IMR-90 (cell line): ENCODE results near the gene CCDC102A. TPM values are rescaled to one million over a fixed set of nuclear protein-coding genes. Genes with fewer than 3 reads are reported as not detected.

ENCODE experiments used
- ATAC-seq: fragments of 200-7000 bp; cut with Tn5 transposase; 2 replicates; pipeline ENCODE4 v1.9.1; 2020; ENCODE audit warnings: low read depth, mild to moderate bottlenecking, moderate library complexity
- BruUV-seq: library from RNA; stranded (reverse); fragments of 400-500 nt; replicated peaks from 2 replicates; lab custom pipeline; 2021; lab: Mats Ljungman, UMichigan
- CTCF ChIA-PET: fragments of 300-600 bp; formaldehyde crosslinking; extraction: SDS; loops from one replicate; lab custom pipeline; 2021; ENCODE audit warnings: antibody characterized with exemption; lab: Yijun Ruan, JAX
- POLR2A ChIA-PET: fragments of 300-600 bp; sonication (Branson Sonifier 250); formaldehyde crosslinking; loops from one replicate; lab custom pipeline; 2022; ENCODE audit warnings: antibody characterized with exemption; ENCODE audit not compliant: unreplicated experiment; lab: Charles Lee
- DNase-seq: peaks from one replicate; pipeline ENCODE4 v3.0.0; 2013
- H2AFZ ChIP-seq: replicated peaks from 2 replicates; pipeline ENCODE3; 2013; ENCODE audit warnings: low read length, mild to moderate bottlenecking; ENCODE audit not compliant: poor library complexity
- H2AK5ac ChIP-seq: 2 replicates; pipeline ENCODE4 v1.6.1; 2013; ENCODE audit warnings: low read depth, low read length, inconsistent platforms
- H2AK9ac ChIP-seq: replicated peaks from 2 replicates; pipeline ENCODE3; 2013; ENCODE audit warnings: mild to moderate bottlenecking, low read depth, low read length, moderate library complexity; ENCODE audit not compliant: poor library complexity
- H2BK120ac ChIP-seq: 2 replicates; pipeline ENCODE4 v1.6.1; 2013; ENCODE audit warnings: low read depth, low read length, inconsistent platforms
- H2BK15ac ChIP-seq: 3 replicates; pipeline ENCODE4 v1.6.1; 2013; ENCODE audit warnings: low read depth, low read length, inconsistent platforms
- H2BK20ac ChIP-seq: 2 replicates; pipeline ENCODE4 v1.6.1; 2013; ENCODE audit warnings: low read depth, mild to moderate bottlenecking, inconsistent platforms, low read length, moderate library complexity
- H2BK5ac ChIP-seq: 2 replicates; pipeline ENCODE4 v1.6.1; 2013; ENCODE audit warnings: mild to moderate bottlenecking, low read depth, low read length, inconsistent platforms; ENCODE audit not compliant: poor library complexity, severe bottlenecking
- H3K14ac ChIP-seq: replicated peaks from 2 replicates; pipeline ENCODE4 v1.6.1; 2013; ENCODE audit warnings: low read depth, low read length, inconsistent platforms
- H3K18ac ChIP-seq: 2 replicates; pipeline ENCODE4 v1.6.1; 2013; ENCODE audit warnings: low read depth, low read length, control low read depth
- H3K23ac ChIP-seq: 2 replicates; pipeline ENCODE4 v1.6.1; 2013; ENCODE audit warnings: low read depth, low read length, inconsistent platforms
- H3K27ac ChIP-seq: 2 replicates; pipeline ENCODE4 v1.5.1; 2013; ENCODE audit warnings: mild to moderate bottlenecking, control low read depth, low read length; ENCODE audit not compliant: insufficient read depth
- H3K27me3 ChIP-seq: 2 replicates; pipeline ENCODE4 v1.6.1; 2013; ENCODE audit warnings: low read length; ENCODE audit not compliant: control insufficient read depth, insufficient read depth
- H3K36me3 ChIP-seq: 2 replicates; pipeline ENCODE4 v1.6.1; 2013; ENCODE audit warnings: low read length, mixed read lengths; ENCODE audit not compliant: control insufficient read depth, insufficient read depth
- H3K4ac ChIP-seq: 2 replicates; pipeline ENCODE4 v1.6.1; 2013; ENCODE audit warnings: low read depth, low read length, inconsistent platforms
- H3K4me1 ChIP-seq: 2 replicates; pipeline ENCODE4 v1.6.1; 2013; ENCODE audit warnings: low read length, mixed read lengths; ENCODE audit not compliant: control insufficient read depth, insufficient read depth
- H3K4me2 ChIP-seq: 2 replicates; pipeline ENCODE4 v1.6.1; 2013; ENCODE audit warnings: low read depth, mild to moderate bottlenecking, control low read depth, low read length, moderate library complexity
- H3K4me3 ChIP-seq: 2 replicates; pipeline ENCODE4 v1.5.1; 2013; ENCODE audit warnings: low read depth, mild to moderate bottlenecking, control low read depth, low read length, moderate library complexity; ENCODE audit not compliant: insufficient read depth
- H3K56ac ChIP-seq: 2 replicates; pipeline ENCODE4 v1.6.1; 2013; ENCODE audit warnings: low read length, inconsistent platforms; ENCODE audit not compliant: insufficient read depth; ENCODE audit errors: extremely low read depth
- H3K79me1 ChIP-seq, 2 experiments: 2 replicates each; pipeline ENCODE4 v1.6.1; 2013; ENCODE audit warnings: low read length in 2 of 2, inconsistent platforms in 1 of 2, low read depth in 1 of 2
- H3K9ac ChIP-seq: 2 replicates; pipeline ENCODE4 v1.6.1; 2013; ENCODE audit warnings: low read depth, low read length, control low read depth
- H3K9me1 ChIP-seq: 2 replicates; pipeline ENCODE4 v1.6.1; 2013; ENCODE audit warnings: low read length, inconsistent platforms; ENCODE audit not compliant: insufficient read depth
- H3K9me3 ChIP-seq: 2 replicates; pipeline ENCODE4 v1.6.1; 2013; ENCODE audit warnings: low read length; ENCODE audit not compliant: control insufficient read depth, insufficient read depth
- H4K20me1 ChIP-seq: 2 replicates; pipeline ENCODE4 v1.6.1; 2013; ENCODE audit warnings: low read length, inconsistent platforms; ENCODE audit not compliant: insufficient read depth
- H4K5ac ChIP-seq: 2 replicates; pipeline ENCODE4 v1.6.1; 2013; ENCODE audit warnings: mild to moderate bottlenecking, low read depth, low read length, control low read depth
- H4K8ac ChIP-seq, 2 experiments: 2 replicates each; pipeline ENCODE4 v1.6.1; 2013; ENCODE audit warnings: low read depth in 2 of 2, low read length in 2 of 2, control low read depth in 1 of 2, inconsistent platforms in 1 of 2
- H4K91ac ChIP-seq: 2 replicates; pipeline ENCODE4 v1.6.1; 2013; ENCODE audit warnings: low read depth, low read length, inconsistent platforms; ENCODE audit not compliant: insufficient read depth
- CEBPB ChIP-seq: IDR thresholded peaks from 2 replicates; pipeline ENCODE4 v1.6.1; 2012; ENCODE audit warnings: low read depth, low read length, improper control_type of control experiment
- MAFK ChIP-seq: IDR thresholded peaks from 2 replicates; pipeline ENCODE4 v1.6.1; 2012; ENCODE audit warnings: low read depth, low read length, improper control_type of control experiment
- MAZ ChIP-seq: IDR thresholded peaks from 2 replicates; pipeline ENCODE4 v1.6.1; 2012; ENCODE audit warnings: low read depth, mild to moderate bottlenecking, low read length, improper control_type of control experiment, moderate library complexity, borderline replicate concordance
- RCOR1 ChIP-seq: IDR thresholded peaks from 2 replicates; pipeline ENCODE4 v1.6.1; 2012; ENCODE audit warnings: mild to moderate bottlenecking, low read length, improper control_type of control experiment; ENCODE audit not compliant: insufficient replicate concordance
- WGBS, 2 experiments: methylation state at CpG; one replicate each; pipeline versions ENCODE4 v1.1.5 to v1.1.7; 2013; ENCODE audit warnings: missing lambda C conversion rate in 2 of 2; ENCODE audit not compliant: insufficient read length in 1 of 2; ENCODE audit errors: extremely low coverage in 2 of 2; 5-methylcytosine and 5-hydroxymethylcytosine counted together
- dilution Hi-C: fragments of 300-500 bp; cut with HindIII; formaldehyde crosslinking; loops from one replicate; pipeline ENCODE4 v1.14.3; 2018; ENCODE audit warnings: low sequenced_read_pairs; ENCODE audit not compliant: unreplicated experiment
- in situ Hi-C: fragments of 300-500 bp; cut with MboI; formaldehyde crosslinking; loops from 3 replicates; pipeline ENCODE4 v1.14.3; 2019; ENCODE audit warnings: low sequenced_read_pairs, inconsistent platforms, mixed read lengths
- intact Hi-C: fragments of 100-400 bp; cut with micrococcal nuclease; formaldehyde crosslinking; loops from 2 replicates; pipeline ENCODE4 v1.10.0; 2022
- polyA plus RNA-seq, 3 experiments: library from polyadenylated mRNA; depleted of rRNA; stranded (reverse); fragments of >200 nt; gene quantifications; 2 replicates each; pipeline ENCODE4 v1.2.3, GENCODE V29; 2012; ENCODE audit warnings: low replicate concordance in 1 of 3
- total RNA-seq: library from RNA; depleted of rRNA; stranded (reverse); fragments of >200 nt; gene quantifications from 2 replicates; pipeline ENCODE4 v1.2.3, GENCODE V29; 2012
- TF ChIP-seq, protein P1 (sequence below): conservative IDR thresholded peaks from 2 replicates; pipeline ENCODE4 v1.5.1; 2012; ENCODE audit warnings: mild to moderate bottlenecking, low read depth, low read length, improper control_type of control experiment
- TF ChIP-seq, protein P2 (sequence below): fragments of 150-350 bp; IDR thresholded peaks from 2 replicates; pipeline ENCODE4 v1.6.1; 2017; ENCODE audit warnings: mild to moderate bottlenecking, antibody characterized with exemption, low read length, low read depth

The CCDC102A gene
- total and polyA plus RNA-seq, 2 of the 4 experiments (the other 2 are of a cell fraction): 5.4 to 8.5 TPM

DNA sequence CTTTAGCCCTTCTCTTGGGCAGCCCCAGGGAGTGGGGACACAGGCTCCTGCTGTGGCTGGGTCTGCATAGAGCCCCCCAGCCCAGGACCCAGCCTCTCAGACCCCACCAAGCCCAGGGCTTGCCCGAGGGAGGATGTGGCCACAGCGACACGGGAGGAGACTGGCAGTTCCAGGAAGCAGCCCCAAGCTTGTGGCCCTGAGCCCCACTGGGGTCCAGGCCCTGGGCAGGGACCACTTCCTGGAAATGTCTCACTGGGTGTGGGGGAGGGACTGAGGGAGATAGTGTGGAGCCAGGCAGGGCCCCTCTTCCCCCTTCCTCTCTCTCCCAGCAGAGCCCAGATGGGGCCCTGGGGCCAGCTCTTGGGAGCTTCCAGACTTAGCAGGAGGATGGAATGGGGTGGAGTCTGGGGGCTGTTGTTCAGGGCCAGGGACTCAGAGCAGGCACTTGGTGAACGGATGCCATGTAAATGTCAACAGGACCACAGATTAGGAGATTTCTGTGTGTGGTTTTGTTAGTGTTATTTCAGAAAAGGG, 41.4 kb upstream of the CCDC102A start:
- intact Hi-C loops (loop anchor here (5.0 kb wide), 2 partner anchors 160 to 425 kb away; partner anchors contain the start of genes KATNB1, USB1 and ZNF319), dilution Hi-C loops (no loop called here), in situ Hi-C loops (no loop called here)
- ChIA-PET CTCF (interaction anchor here (2.6 kb wide), 1 partner anchor 13 kb away, joined by 9 read pairs; no protein-coding TSS in a partner anchor), POLR2A (no interaction called here)
- Histone ChIP-seq H3K9me3 (no peaks in the 10 kb centered on the region), H2BK15ac (no peak overlapping the region), H2AK9ac (peak overlapping the region; percentile 65), H3K18ac (no peak overlapping the region), H3K4me3 (no peak overlapping the region), H2AK5ac (no peak overlapping the region), H3K36me3 (no peaks in the 10 kb centered on the region), H3K14ac (no peak overlapping the region), H3K23ac (no peak overlapping the region), H3K4me2 (no peak overlapping the region), H2AFZ (peak overlapping the region; percentile 32), H4K5ac (no peak overlapping the region), H3K79me1 (no peaks in the 10 kb centered on the region), H4K20me1 (no peaks in the 10 kb centered on the region), H4K91ac (no peak overlapping the region), H3K56ac (no peak overlapping the region), H3K27me3 (peaks cover 17% of the 10 kb centered on the region), H2BK120ac (no peak overlapping the region), H2BK20ac (no peak overlapping the region), H3K9ac (no peak overlapping the region), H2BK5ac (no peak overlapping the region), H3K9me1 (no peaks in the 10 kb centered on the region), H3K27ac (no peak overlapping the region), H3K4ac (no peak overlapping the region), H3K4me1 (no peaks in the 10 kb centered on the region), H4K8ac (no peak overlapping the region)
- no TSS peak for BruUV-seq
- DNase-seq: no peak
- 18% methylated on average over 1 of the region's 4 CpGs; no CpG with 5 or more reads in 1 of the 2 experiments for WGBS, 2 experiments
- TF ChIP-seq, protein P1, sequence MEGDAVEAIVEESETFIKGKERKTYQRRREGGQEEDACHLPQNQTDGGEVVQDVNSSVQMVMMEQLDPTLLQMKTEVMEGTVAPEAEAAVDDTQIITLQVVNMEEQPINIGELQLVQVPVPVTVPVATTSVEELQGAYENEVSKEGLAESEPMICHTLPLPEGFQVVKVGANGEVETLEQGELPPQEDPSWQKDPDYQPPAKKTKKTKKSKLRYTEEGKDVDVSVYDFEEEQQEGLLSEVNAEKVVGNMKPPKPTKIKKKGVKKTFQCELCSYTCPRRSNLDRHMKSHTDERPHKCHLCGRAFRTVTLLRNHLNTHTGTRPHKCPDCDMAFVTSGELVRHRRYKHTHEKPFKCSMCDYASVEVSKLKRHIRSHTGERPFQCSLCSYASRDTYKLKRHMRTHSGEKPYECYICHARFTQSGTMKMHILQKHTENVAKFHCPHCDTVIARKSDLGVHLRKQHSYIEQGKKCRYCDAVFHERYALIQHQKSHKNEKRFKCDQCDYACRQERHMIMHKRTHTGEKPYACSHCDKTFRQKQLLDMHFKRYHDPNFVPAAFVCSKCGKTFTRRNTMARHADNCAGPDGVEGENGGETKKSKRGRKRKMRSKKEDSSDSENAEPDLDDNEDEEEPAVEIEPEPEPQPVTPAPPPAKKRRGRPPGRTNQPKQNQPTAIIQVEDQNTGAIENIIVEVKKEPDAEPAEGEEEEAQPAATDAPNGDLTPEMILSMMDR: no peak
- TF ChIP-seq RCOR1: no peak
- TF ChIP-seq CEBPB: no peak
- no peak for TF ChIP-seq MAZ
- TF ChIP-seq, protein P2, sequence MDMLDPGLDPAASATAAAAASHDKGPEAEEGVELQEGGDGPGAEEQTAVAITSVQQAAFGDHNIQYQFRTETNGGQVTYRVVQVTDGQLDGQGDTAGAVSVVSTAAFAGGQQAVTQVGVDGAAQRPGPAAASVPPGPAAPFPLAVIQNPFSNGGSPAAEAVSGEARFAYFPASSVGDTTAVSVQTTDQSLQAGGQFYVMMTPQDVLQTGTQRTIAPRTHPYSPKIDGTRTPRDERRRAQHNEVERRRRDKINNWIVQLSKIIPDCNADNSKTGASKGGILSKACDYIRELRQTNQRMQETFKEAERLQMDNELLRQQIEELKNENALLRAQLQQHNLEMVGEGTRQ: no peak
- TF ChIP-seq MAFK: no peak
- ATAC-seq: no peak
